GM19043 (cell line): Measurements from ENCODE around the gene MBNL1.

Experiments
- ATAC-seq: cut with Tn5 transposase; IDR thresholded peaks from one replicate; pipeline ENCODE4 v1.9.1; 2021; ENCODE audit warnings: low read depth; ENCODE audit not compliant: unreplicated experiment

Gene MBNL1

DNA sequence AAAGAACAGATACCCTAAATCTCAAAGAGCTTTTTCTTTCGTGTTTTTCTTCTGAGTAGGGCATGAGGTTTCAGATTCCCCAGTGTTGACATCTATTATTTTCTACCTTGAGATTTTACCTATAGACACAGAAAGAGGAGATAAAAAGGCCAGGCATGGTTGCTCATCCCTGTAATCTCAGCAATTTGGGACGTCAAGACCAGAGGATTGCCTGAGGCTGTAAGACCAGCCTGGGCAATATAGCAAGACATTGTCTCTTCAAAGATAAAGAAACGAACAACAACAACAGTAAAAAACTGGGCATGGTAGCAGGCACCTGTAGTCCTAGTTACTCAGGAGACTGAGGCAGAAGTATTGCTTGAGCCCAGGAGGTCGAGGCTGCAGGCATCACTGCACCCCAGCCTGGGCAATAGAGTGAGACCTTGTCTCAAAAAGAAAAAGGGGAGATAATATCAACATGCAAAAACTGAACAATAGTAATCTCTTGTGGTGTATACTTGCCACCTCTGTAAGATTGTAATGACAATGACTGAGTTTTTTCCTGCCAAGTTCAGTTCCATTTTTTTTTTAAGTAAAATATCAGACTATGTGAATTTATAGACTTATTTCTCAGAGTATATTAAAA is 71.3 kb downstream of the MBNL1 start:
- no peak for ATAC-seq

DNA sequence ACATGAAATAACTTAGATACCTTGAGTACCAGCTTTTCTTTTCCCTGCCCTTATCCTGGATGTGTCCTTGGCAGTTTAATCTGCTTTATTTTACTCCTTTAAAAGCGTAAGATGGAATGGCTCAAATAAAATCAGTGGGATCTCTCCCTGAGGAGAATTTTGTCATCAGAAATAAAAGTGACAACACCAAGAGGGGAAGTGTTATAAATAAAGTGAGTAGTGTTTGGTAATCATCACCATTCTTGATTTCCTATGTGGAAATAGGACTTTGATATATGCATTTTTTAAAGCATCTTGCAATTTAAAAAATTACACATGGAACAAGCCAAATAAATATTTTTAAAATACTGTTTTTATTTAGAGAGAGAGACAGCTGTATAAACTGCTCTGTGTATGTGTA is 76.5 kb downstream of the MBNL1 start:
- ATAC-seq: no peak

DNA sequence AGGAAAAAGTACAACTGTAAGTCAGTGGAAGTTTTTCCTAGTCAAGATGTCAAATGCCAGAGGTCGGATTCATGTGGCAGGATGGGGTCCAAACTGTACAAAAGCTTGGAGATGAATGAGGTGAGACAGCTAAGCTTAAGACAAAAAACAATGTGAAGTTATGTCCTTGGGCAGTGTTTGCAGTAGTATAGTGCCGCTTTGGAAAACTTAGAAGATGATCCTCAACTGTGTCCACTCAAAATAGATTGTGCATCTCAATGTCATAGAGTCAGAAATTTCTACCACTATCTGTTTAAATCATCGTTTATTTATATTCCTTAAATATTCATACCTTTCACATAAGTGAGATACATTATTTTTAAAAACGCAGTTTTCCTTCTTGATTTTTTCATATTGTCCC is 77.3 kb downstream of the MBNL1 start:
- no peak for ATAC-seq

DNA sequence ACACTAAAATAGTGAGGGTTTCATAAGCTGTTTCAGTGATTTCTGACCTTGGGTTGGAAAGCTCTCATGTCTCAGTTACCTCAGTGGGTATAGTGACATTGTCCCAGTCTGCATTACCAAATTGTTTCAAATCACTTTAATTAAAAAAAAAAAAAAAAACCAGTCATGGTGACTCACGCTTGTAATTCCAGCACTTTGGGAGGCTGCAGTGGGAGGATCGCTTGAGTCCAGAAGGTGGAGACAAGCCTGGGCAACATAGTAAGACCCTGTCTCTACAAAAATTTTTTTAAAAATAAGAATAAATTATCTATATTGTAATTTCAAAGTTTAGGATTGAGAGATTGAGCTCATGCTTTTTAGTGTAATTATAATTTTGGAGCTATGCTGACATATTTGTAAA is 78.0 kb downstream of the MBNL1 start:
- no peak for ATAC-seq

DNA sequence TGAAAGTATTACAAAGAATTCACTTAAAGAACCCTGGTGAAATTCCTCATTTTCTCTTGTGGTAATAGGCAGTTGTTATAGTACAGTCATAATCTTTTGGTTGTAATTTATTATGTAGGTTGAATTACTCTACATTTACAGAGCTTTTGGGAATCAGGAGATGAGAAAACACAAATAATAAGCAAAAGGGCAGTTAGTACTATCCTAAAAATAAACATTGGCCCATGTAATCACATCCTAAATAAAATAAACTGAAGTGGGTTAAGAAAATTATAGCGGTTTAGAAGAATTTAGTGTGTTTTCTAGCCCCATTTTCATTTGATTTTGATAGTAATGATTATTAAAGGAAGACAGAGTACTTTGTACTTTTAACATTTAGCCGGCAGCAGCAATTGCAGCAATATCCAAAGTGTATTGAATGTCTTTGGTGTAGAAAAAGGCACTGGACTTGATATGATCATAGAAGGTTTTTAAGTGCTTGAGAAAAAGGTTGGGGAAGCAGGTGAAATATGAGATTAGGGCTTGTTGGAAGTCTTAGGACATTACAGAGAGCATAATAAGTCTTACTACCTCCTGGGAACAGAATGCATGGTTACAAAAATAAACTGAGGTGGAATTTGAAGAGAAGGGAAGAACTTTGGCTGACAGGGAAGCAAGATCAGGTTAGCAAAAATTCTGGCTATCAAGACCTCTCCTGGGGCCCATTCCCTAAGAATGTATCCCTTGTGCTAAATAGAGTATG is 79.9 kb downstream of the MBNL1 start:
- ATAC-seq: no peak

DNA sequence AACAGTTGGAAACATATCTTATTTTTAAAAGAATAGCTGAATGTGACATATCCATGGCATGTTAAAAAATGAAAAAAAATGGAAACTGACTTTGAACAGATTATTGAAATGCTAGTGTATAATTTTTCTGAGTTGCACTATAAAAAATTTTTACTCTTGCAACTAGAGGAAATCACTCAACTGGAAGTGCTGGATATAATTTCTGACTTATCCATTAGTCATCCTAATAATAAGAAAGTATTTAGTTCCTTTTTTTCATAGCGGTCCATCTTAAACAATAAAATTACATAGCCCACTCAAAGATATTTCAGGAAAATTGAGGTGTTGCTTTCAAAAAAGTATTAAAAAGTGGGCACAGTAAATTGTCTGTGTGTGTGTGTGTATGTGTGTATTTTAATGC is 80.7 kb downstream of the MBNL1 start:
- ATAC-seq: no peak

DNA sequence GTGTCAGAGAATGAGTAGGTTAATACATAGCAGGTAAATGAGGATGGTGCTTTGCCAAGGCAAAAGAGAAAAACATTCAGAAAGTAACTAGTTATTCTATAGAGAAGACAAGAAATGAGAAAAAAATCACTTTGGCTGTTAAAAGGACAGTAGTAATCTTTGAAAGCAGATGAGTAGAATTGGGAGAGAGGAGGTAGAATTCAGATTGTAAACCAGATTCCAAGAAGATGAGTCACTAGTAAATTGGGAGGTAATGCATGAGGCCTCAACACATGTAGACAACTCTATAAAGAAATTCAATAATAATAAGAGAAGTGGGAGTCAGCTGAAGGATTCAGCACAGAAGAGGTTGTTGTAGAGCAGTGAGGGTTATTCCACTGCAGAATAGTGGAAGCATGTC is 81.4 kb downstream of the MBNL1 start:
- no peak for ATAC-seq

DNA sequence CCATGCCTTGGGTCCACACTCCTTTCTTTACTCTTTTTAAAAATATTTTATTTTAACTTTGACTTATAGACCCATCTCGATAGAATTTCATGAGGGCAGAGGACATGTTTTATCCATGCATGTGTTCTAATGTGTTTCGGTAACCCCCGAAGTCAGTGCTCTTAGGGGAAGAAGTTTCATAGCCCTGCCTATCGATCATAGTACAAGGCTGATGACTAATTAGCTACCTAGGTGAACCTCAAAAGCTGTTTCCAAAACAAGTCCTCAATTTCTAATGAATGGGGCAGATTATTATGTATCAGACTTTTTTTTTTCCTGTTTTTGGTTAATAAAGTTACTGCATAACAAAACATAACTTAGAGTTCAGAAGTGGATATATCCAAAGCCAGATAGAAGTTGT is 82.0 kb downstream of the MBNL1 start:
- ATAC-seq: no peak

DNA sequence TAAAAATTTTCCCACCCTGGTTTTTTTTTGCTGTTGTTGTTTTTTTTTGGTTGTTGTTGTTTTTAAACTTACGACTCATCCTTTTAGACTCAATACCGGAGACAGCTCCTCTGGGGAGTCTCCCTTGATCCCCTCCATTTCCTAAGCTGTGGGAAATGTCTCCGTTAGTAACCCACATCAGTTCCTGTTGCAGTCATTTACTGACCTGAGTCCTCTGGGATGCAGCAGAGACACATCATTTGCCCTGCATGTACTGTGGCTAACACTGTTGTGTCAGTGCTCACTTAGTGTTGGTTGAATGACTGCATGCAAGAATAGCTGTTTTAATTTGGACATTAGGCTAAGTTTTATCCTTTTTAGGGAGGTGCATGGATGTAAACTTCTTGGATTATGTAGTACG is 83.8 kb downstream of the MBNL1 start:
- no peak for ATAC-seq

DNA sequence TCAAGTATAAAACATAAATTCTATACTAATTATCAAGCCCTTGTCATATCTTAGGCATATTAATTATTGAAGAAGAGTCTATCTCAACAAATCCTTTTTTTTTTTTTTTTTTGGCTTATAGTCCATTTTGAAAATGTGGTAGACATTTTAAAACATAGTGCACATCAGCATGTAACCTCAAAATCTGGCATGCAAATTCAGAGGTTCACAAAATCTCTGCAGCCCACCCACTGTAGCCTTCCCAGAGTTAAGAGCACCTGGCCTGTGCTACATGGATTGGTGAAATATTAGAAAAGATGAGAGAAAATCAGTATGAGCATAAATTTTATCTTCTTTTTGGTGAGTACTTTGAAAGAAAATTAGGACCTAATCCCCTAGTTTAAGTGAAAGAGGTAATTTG is 84.8 kb downstream of the MBNL1 start:
- no peak for ATAC-seq

DNA sequence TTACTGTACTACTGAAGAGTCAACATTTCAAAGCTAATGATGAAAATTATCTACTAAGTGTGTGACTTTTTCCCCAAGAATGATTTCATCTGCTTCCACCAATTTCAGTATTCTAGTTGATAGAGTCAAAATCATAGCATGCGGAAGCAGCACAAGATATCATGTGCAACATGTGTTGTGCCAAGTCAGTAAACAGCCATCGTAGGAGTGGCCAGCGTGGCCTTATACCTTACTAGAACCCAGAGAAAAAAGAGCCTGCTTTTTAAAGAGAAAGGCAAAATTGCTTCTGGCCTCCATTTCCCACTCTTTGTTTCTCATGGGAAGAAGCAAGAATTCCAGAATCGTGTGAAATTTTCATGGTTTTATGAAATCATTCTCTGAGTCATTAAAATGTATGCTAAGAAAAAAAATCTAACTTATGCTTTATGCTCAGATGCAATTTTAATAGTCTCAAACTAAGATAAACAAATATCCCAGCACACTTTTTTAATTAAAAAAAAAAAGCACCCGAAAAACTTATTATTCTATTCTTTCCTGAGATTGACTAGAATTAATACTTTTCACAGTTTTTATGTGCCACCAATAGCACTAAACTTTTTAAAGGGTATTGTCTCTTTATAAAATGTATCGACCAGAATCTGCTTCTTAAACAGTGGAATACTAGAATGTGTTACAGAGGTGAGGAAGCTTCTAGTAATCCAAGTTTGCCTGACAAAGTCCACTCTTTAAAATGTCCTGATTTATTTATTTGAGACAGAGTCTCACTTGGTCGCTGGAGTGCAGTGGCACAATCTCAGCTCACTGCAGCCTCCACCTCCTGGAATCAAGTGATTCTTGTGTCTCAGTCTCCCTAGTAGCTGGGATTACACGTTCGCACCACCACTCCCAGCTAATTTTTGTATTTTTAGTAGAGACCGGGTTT is 87.3 kb downstream of the MBNL1 start:
- ATAC-seq: no peak

DNA sequence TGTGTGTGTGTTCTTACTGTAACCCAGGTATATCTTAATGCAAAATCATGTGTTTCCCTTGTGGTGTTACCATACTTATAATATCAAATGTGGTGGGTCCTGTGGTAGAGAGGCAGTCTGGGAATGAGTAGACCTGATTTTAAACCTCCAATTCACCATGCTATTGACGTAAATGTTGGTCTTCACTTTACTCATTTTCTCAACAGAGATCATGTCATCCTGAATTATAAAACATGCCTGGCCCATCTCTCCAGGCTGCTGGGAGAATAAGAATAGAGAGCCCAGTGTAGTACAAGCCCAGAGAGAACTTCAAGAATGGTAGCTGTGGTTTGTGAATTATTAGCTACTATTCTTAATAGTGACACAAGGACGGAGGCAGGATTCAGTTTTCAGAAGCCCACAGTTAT is 88.1 kb downstream of the MBNL1 start:
- ATAC-seq: peak; percentile 66

DNA sequence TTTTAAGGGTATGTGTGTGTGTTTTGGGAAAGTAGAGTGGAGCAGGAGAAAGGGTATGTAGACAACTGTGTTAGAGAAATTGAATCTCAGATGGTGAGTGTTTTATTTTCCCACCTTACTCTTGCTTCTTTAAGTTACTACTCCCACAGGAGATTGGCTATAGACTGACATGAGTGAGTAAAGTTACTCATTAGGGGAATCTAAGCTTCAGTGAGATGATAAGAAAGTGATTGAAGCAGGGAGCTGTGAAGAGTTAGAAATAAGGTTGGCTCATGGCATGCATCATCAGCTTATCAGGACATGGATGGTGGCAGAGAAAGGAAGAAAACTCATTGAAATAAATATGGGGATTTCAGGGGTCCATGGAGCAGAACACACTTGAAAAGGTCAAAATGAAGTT is 88.9 kb downstream of the MBNL1 start:
- no peak for ATAC-seq

DNA sequence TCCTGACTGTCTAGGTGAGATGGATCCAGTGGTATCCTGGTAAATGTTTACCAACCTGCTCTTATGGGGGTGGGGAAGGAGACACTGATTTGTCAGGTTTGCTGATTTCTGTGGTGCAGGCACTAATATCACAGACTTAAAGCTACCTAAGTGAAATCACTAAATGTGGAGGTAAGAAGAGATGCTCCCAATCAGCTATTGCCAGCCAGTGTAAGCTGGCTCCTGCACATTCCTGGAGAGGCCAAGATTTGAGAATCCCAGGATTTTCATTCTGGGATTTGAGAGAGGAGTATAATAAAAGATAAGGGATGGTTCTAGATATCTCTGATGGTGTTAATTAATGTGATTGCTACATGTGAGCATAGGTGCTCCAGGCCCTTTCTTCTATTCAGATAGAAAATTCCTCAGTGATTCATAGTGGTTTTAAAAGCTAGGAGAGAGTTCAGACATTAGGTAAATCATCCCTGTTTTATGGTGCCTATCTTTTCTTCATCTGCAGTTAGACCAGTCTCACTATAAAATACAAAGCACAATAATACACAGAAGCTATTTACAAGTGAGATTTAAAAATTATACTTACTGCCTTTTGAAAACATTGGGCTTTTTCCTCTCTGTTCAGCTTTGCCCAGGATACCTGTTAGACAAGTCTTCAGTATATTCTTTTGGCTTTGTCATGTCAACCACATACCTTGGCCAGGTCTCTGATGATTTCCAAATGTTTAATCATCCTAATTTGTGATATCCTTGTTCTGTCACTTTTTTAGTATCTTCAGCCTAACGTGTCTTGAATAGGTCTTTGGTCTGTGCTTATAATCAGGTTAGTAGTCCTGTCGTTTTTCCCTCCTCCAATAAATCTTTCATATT is 90.9 kb downstream of the MBNL1 start:
- no peak for ATAC-seq

DNA sequence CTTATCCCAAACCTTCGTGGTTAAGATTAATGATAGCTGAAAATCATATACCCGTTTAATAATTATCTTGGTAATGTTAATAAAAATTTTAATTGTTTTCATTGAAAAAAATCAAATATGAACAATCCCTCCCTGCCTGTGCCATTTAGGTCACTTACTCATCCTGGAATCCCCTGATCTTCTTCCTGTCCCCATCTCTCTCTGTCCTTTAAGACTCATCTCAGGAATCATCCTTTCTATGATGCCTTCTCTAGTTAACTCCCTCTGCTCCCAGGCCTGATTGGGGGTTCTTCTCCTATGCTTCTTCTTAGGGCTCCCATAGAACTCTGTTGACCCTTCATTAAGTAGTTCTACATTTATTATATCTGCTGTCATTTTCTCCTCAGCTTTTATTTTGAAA is 91.6 kb downstream of the MBNL1 start:
- no peak for ATAC-seq

DNA sequence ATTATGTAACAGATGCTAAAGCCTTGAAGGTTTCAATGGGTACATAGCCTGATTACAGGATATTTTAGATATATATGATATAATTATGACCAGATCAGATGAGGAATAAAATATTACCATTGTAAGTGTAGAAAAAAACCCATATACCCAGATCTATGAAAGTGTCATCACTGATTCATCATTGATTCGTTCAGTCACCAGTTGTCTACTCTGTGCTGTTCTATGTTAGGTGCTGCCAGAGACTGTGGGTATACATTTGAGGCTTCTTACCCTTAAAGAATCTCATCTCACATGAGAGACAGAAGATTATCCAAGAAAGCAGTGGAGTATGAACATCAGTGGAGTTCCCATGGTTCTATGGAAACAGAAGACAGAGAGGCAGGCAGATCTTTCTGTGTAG is 92.2 kb downstream of the MBNL1 start:
- ATAC-seq: no peak

DNA sequence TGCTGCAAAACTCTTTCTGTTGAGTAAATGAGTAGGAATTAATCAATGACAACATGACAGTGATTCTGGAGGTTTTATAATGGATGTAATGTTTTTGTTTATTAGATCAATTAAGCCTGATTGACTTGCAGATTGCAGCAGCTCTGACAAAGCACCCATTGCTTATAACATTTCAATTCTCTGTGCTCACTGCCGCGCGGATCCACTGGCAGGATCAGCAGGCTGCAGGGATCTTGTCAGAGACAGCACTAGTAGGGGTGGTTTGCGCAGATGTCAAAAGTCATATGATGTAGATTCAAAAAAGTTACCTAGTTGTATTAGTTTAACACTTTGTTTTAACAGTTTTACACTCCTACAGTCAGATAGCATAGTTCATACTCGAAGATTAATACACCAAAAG is 93.4 kb downstream of the MBNL1 start:
- ATAC-seq: no peak

DNA sequence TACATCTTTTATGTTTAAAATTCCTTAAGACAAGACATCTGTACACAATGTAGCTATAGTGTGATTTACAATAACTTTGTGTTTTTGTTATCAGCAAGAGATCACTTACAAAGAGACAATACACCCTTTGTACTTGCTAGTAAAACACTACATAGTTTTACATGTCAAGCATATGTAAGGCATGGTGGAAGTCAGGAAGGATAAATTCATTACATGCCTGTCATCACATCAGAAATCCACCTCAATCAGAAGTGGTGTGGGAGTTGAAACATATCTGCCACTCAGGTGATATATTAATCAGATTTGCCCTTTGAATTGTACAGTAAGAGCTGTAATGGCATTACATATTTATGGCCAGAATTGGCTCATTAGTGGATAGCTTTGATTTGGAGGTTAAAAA is 95.5 kb downstream of the MBNL1 start:
- ATAC-seq: no peak

DNA sequence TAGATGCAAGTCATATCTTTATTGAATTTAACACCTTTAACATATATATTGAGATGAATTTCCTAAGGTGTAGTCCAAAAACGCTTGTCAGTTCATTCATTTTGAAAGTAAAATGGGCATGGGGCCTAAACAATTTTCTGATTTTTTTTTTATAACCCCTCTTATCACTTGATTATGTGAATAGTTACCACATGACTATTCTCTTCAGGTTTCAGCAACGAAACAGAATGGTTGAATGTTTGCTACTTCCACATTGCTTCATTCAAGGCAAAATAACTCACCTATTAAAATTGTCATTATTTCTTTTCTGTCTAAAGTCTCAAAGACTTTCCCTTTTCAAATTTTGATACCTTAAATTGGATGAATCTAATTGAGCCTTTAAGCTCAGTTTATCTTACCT is 96.4 kb downstream of the MBNL1 start:
- no peak for ATAC-seq

DNA sequence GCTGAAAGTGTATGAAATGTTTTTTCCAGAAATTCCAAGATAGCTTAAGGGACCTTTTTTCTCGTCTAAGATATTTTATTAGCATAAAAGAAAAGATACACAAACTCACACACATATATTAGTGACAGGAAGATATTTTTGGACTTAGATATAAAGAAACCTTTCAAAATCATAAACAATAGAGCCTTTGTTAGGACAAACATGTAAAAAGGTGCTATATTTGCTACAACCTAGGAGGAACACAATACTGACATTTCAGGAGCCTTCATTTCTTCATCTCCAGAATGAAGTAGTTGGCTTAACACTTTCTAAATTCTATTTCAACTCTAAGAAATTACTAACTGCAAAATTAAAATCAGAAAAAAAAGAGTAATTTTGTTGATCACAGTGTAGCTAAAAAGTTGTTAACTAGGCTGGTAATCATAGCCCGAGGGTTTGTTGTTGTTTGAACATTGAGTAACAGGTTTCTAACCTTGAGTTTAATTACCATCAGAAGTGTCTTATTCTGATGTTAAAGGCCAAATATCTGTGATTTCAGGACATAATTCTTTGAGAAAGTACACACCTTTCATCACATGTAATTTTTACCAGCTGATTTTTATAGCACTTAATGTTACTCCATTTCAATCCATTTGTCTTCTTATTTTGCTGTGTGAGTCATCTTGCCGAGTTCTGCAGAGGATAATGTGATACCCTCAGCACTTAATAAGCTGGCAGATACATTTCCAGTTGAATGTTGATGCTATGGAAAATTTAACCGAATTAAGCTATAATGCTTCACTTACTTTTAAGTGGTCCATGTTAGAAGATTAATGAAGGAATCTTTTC is 97.3 kb downstream of the MBNL1 start:
- ATAC-seq: no peak
